ENCODE results near the gene PGM2.

DNA sequence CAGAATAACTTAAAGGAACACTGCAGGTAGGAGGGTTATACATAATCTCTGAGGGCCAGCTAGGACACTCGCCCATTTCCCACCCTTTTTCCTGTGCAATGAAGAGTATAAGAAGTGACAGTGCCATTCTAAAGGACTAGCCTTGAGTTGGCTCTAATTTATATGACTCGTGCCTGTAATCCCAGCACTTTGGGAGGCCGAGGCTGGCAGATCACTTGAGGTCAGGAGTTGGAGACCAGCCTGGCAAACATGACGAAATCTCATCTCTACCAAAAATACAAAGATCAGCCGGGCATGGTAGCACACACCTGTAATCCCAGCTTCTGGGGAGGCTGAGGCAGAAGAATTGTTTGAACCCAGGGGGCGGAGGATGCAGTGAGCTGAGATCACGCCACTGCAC is 68.8 kb downstream of the PGM2 start:
- TF ChIP-seq EZH2phosphoT487 (IDR thresholded peaks at IDR 0.05; ENCODE audit: insufficient read depth, low read depth) (no peak), EZH2 (IDR thresholded peaks at IDR 0.05; ENCODE audit: insufficient read depth, poor library complexity, severe bottlenecking) (no peak)
